ENCODE results near the gene RALB.

GRCh38 chr2:120293096-120294007 is 40.7 kb downstream of the RALB start:
- TF ChIP-seq CTCF (IDR thresholded peaks at IDR 0.05; ENCODE audit: low read depth, low read length): no peak
- TF ChIP-seq EZH2phosphoT487 (IDR thresholded peaks at IDR 0.05; ENCODE audit: low read depth): no peak
